SK-N-SH treated with all-trans-retinoic acid at 6 μM for 48 hours (cell line): ENCODE data around the gene FKBP4.

Experiments used
- OSR1 ChIP-seq: fragments of 250-450 bp; sonication (Bioruptor Pico); IDR thresholded peaks from 2 replicates; pipeline ENCODE4 v1.8.0; 2022; ENCODE audit warnings: moderate library complexity, mild to moderate bottlenecking, inconsistent platforms
- ZC3H10 ChIP-seq: fragments of 250-450 bp; sonication (Bioruptor Pico); IDR thresholded peaks from 2 replicates; pipeline ENCODE4 v1.5.1; 2021; ENCODE audit warnings: mild to moderate bottlenecking, moderate library complexity
- ZFP30 ChIP-seq: fragments of 450-650 bp; formaldehyde crosslinking; IDR thresholded peaks from 2 replicates; pipeline ENCODE4 v1.5.0; 2022; ENCODE audit warnings: mild to moderate bottlenecking, moderate library complexity
- ZNF70 ChIP-seq: fragments of 450-650 bp; formaldehyde crosslinking; IDR thresholded peaks from 2 replicates; pipeline ENCODE4 v1.5.0; 2020; ENCODE audit warnings: mild to moderate bottlenecking, moderate library complexity

GRCh38 chr12:2795291-2796186 is 769 bp downstream of the FKBP4 start:
- TF ChIP-seq OSR1 (CRISPR knock-in tag) (no peak), ZFP30 (CRISPR knock-in tag) (no peak), ZC3H10 (CRISPR knock-in tag) (no peak), ZNF70 (CRISPR knock-in tag) (no peak)
